Panc1 (cell line): ENCODE results near the gene PRAMEF12.

Experiments
- CTCF ChIP-seq: fragments of 450-650 bp; IDR thresholded peaks from 2 replicates; pipeline ENCODE4 v1.5.1; 2017; ENCODE audit warnings: mild to moderate bottlenecking
- POLR2AphosphoS5 ChIP-seq: IDR thresholded peaks from 2 replicates; pipeline ENCODE4 v1.6.1; 2012; ENCODE audit warnings: mild to moderate bottlenecking, low read depth, low read length, moderate library complexity
- REST ChIP-seq, 2 experiments: IDR thresholded peaks; 2 replicates each; pipeline ENCODE4 v1.6.1; 2011 to 2012; ENCODE audit warnings: low read depth in 2 of 2, control low read depth in 1 of 2, low read length in 1 of 2, mild to moderate bottlenecking in 1 of 2, moderate library complexity in 1 of 2; ENCODE audit not compliant: insufficient read depth in 1 of 2

GRCh38 chr1:12734651-12735050 lies 38.9 kb upstream of the PRAMEF12 start:
- no peak for TF ChIP-seq CTCF
- TF ChIP-seq POLR2AphosphoS5: no peak
- no peak for TF ChIP-seq REST (IDR thresholded peaks at IDR 0.05; ENCODE audit: insufficient read depth in 1 of 2, low read depth in 2 of 2, low read length in 1 of 2)
